WTC11 (cell line): ENCODE measurements around the gene FMO5. TPM values are rescaled to one million over a fixed set of nuclear protein-coding genes. Genes with fewer than 3 reads are reported as not detected.

ENCODE experiments used
- ATAC-seq: fragments of 200-7000 bp; cut with Tn5 transposase; 2 replicates; pipeline ENCODE4 v1.10.0; 2021; ENCODE audit warnings: mild to moderate bottlenecking, moderate library complexity
- CTCF ChIA-PET: fragments of 300-600 bp; sonication (Branson Sonifier 250); formaldehyde crosslinking; loops from one replicate; lab custom pipeline; 2021; ENCODE audit warnings: antibody characterized with exemption; lab: Charles Lee
- POLR2A ChIA-PET: fragments of 350-600 bp; sonication (Branson Sonifier 250); formaldehyde crosslinking; loops from one replicate; lab custom pipeline; 2021; ENCODE audit warnings: antibody characterized with exemption; lab: Charles Lee
- DNase-seq: peaks from one replicate; pipeline ENCODE4 v3.0.0; 2021; ENCODE audit warnings: low spot score
- H3K27ac Mint-ChIP-seq: 2 replicates; pipeline ENCODE4 v1.8.0; 2021; ENCODE audit warnings: mixed read lengths
- H3K27me3 Mint-ChIP-seq: 2 replicates; pipeline ENCODE4 v1.8.0; 2021; ENCODE audit warnings: low read depth, mild to moderate bottlenecking, moderate library complexity, mixed read lengths
- H3K36me3 Mint-ChIP-seq: 2 replicates; pipeline ENCODE4 v1.8.0; 2021; ENCODE audit warnings: mixed read lengths
- H3K4me1 Mint-ChIP-seq: 2 replicates; pipeline ENCODE4 v1.8.0; 2022; ENCODE audit warnings: mixed read lengths
- H3K4me3 Mint-ChIP-seq: 2 replicates; pipeline ENCODE4 v1.8.0; 2021; ENCODE audit warnings: mild to moderate bottlenecking, moderate library complexity, mixed read lengths
- H3K9me3 Mint-ChIP-seq: 2 replicates; pipeline ENCODE4 v1.8.0; 2021; ENCODE audit warnings: mixed read lengths
- ATF6 ChIP-seq: sonication (generic); formaldehyde crosslinking; IDR thresholded peaks from 2 replicates; pipeline ENCODE4 v1.8.1; 2023; ENCODE audit warnings: mild to moderate bottlenecking, missing genetic modification reagents
- CREM ChIP-seq: sonication (generic); formaldehyde crosslinking; IDR thresholded peaks from 2 replicates; pipeline ENCODE4 v1.8.1; 2022; ENCODE audit warnings: mild to moderate bottlenecking, missing genetic modification reagents, moderate library complexity
- ERG ChIP-seq: fragments of 250-450 bp; sonication (Bioruptor Pico); IDR thresholded peaks from 2 replicates; pipeline ENCODE4 v1.8.0; 2021; ENCODE audit warnings: mild to moderate bottlenecking
- ETV6 ChIP-seq: sonication (generic); formaldehyde crosslinking; IDR thresholded peaks from 2 replicates; pipeline ENCODE4 v1.8.1; 2022; ENCODE audit warnings: mild to moderate bottlenecking, missing genetic modification reagents
- GABPB1 ChIP-seq: sonication (generic); formaldehyde crosslinking; IDR thresholded peaks from 2 replicates; pipeline ENCODE4 v1.8.1; 2023; ENCODE audit warnings: mild to moderate bottlenecking, missing genetic modification reagents
- IRF2 ChIP-seq: sonication (generic); formaldehyde crosslinking; IDR thresholded peaks from 2 replicates; pipeline ENCODE4 v1.8.0; 2022; ENCODE audit warnings: low read depth, missing genetic modification reagents, borderline replicate concordance
- NFATC4 ChIP-seq: fragments of 250-450 bp; sonication (Bioruptor Pico); IDR thresholded peaks from 2 replicates; pipeline ENCODE4 v1.9.0; 2021; ENCODE audit warnings: mild to moderate bottlenecking
- NFYB ChIP-seq: sonication (generic); formaldehyde crosslinking; conservative IDR thresholded peaks from 2 replicates; pipeline ENCODE4 v1.8.0; 2022; ENCODE audit warnings: low read depth, missing genetic modification reagents
- NR2C2 ChIP-seq: sonication (generic); formaldehyde crosslinking; IDR thresholded peaks from 2 replicates; pipeline ENCODE4 v1.8.0; 2022; ENCODE audit warnings: mild to moderate bottlenecking, missing genetic modification reagents
- OVOL2 ChIP-seq: fragments of 250-450 bp; sonication (Bioruptor Pico); IDR thresholded peaks from 2 replicates; pipeline ENCODE4 v1.9.0; 2021; ENCODE audit warnings: mild to moderate bottlenecking, borderline replicate concordance
- RORB ChIP-seq: fragments of 250-450 bp; sonication (Bioruptor Pico); IDR thresholded peaks from 2 replicates; pipeline ENCODE4 v1.9.0; 2021; ENCODE audit warnings: mild to moderate bottlenecking
- SP1 ChIP-seq: sonication (generic); formaldehyde crosslinking; conservative IDR thresholded peaks from 2 replicates; pipeline ENCODE4 v1.8.1; 2022; ENCODE audit warnings: missing genetic modification reagents
- USF1 ChIP-seq: sonication (generic); formaldehyde crosslinking; IDR thresholded peaks from 2 replicates; pipeline ENCODE4 v1.8.0; 2022; ENCODE audit warnings: mild to moderate bottlenecking, missing genetic modification reagents
- ZNF121 ChIP-seq: sonication (generic); formaldehyde crosslinking; IDR thresholded peaks from 2 replicates; pipeline ENCODE4 v1.8.0; 2023; ENCODE audit warnings: missing genetic modification reagents
- ZNF219 ChIP-seq: sonication (generic); formaldehyde crosslinking; IDR thresholded peaks from 2 replicates; pipeline ENCODE4 v1.8.0; 2023; ENCODE audit warnings: missing genetic modification reagents, mild to moderate bottlenecking, borderline replicate concordance
- ZNF317 ChIP-seq: sonication (generic); formaldehyde crosslinking; IDR thresholded peaks from 2 replicates; pipeline ENCODE4 v1.8.1; 2023; ENCODE audit warnings: low read depth, mild to moderate bottlenecking, moderate library complexity, missing genetic modification reagents, borderline replicate concordance
- ZNF671 ChIP-seq: fragments of 250-450 bp; sonication (Bioruptor Pico); IDR thresholded peaks from 2 replicates; pipeline ENCODE4 v1.8.0; 2021; ENCODE audit warnings: mild to moderate bottlenecking
- total RNA-seq: library from RNA; stranded (reverse); gene quantifications from 3 replicates; pipeline ENCODE4 v1.2.3, GENCODE V29; 2021
- TF ChIP-seq, protein P1 (sequence below): sonication (generic); formaldehyde crosslinking; IDR thresholded peaks from 2 replicates; pipeline ENCODE4 v1.8.1; 2022; ENCODE audit warnings: low read depth, mild to moderate bottlenecking, moderate library complexity, missing genetic modification reagents, borderline replicate concordance

FMO5 gene
- total RNA-seq, 1 experiment from 2014 or later, result 3.3 TPM

DNA sequence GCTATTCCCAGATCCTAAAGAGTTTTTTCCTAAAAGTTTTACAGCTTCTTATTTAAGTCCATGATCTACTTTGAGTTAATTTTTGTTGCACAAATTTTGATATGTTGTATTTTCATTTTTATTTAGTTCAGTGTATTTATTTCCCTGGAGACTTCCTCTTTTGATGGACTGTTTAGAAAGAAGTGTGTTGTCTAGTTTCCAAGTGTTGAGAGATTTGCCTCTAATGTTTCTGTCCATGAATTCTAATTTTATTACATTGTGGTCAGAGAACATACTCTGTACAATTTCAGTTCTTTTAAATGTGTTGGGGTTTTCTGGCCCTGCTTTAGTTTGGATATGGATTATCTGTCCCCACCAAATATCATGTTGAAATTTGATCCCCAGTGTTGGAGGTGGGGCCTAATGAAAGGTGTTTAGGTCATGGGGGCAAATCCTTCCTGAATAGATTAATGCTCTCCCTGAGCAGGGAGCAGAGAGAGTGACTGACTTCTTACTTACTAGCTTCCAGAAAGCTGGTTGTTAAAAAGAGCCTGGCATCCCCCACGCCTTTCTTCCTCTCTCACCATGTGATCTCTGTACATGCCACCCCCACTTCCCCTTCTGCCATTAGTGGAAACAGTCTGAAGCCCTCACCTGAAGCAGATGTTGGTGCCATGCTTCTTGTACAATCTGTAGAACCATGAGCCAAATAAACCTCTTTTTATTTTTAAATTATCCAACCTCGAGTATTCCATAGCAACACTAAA lies 21.9 kb upstream of the FMO5 start (continued):
- TF ChIP-seq ERG (no peak), GABPB1 (CRISPR knock-in tag) (no peak), ZNF219 (CRISPR knock-in tag) (no peak), ATF6 (CRISPR knock-in tag) (no peak), IRF2 (CRISPR knock-in tag) (no peak), CREM (CRISPR knock-in tag) (no peak), RORB (no peak), ZNF317 (CRISPR knock-in tag) (no peak), NFYB (no peak)

GRCh38 chr1:147246044-147246690 lies 21.0 kb upstream of the FMO5 start:
- Mint-ChIP-seq H3K27ac (no peak overlapping the region), H3K4me3 (no peak overlapping the region), H3K36me3 (no peaks in the 10 kb centered on the region), H3K4me1 (peaks cover 67% of the 10 kb centered on the region), H3K27me3 (no peaks in the 10 kb centered on the region), H3K9me3 (no peaks in the 10 kb centered on the region)
- ChIA-PET POLR2A (interaction anchor here (1.0 kb wide), 1 partner anchor 162 kb away, joined by 3 read pairs; no protein-coding TSS in a partner anchor), CTCF (interaction anchor here (0.8 to 1.1 kb wide), 2 partner anchors 144 to 166 kb away, joined by 3 read pairs; no protein-coding TSS in a partner anchor)
- ATAC-seq (no peak), DNase-seq (no peak)
- TF ChIP-seq, protein P1, sequence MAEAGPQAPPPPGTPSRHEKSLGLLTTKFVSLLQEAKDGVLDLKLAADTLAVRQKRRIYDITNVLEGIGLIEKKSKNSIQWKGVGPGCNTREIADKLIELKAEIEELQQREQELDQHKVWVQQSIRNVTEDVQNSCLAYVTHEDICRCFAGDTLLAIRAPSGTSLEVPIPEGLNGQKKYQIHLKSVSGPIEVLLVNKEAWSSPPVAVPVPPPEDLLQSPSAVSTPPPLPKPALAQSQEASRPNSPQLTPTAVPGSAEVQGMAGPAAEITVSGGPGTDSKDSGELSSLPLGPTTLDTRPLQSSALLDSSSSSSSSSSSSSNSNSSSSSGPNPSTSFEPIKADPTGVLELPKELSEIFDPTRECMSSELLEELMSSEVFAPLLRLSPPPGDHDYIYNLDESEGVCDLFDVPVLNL (CRISPR knock-in tag), result no peak
- TF ChIP-seq ZNF671 (CRISPR knock-in tag), result no peak
- TF ChIP-seq USF1 (CRISPR knock-in tag), result no peak
- no peak for TF ChIP-seq OVOL2 (CRISPR knock-in tag)

GRCh38 chr1:147245586-147246021 lies 20.5 kb upstream of the FMO5 start:
- no peaks in the 10 kb centered on the region for H3K9me3 Mint-ChIP-seq
- DNase-seq, result no peak
- ChIA-PET CTCF (interaction anchor here (0.8 to 1.1 kb wide), 3 partner anchors 72 to 165 kb away, joined by 3 read pairs; no protein-coding TSS in a partner anchor), POLR2A (interaction anchor here (1.0 kb wide), 1 partner anchor 161 kb away, joined by 3 read pairs; no protein-coding TSS in a partner anchor)
- no peaks in the 10 kb centered on the region for H3K36me3 Mint-ChIP-seq
- H3K4me1 Mint-ChIP-seq, result peaks cover 69% of the 10 kb centered on the region
- ATAC-seq, result no peak
- no peak overlapping the region for H3K4me3 Mint-ChIP-seq
- H3K27me3 Mint-ChIP-seq, result no peaks in the 10 kb centered on the region
- H3K27ac Mint-ChIP-seq, result no peak overlapping the region
- no peak for TF ChIP-seq NR2C2 (CRISPR knock-in tag)
- TF ChIP-seq SP1 (CRISPR knock-in tag), result no peak
- no peak for TF ChIP-seq RORB
- TF ChIP-seq, protein P1 (CRISPR knock-in tag), result no peak
- TF ChIP-seq NFATC4, result no peak
- no peak for TF ChIP-seq ETV6 (CRISPR knock-in tag)
- peak; percentile 75; the same call in 1 of the 2 replicates for TF ChIP-seq ZNF121 (CRISPR knock-in tag)
